GM21717 (cell line): ENCODE results near the gene TOR2A.

ENCODE experiments used
- ATAC-seq: cut with Tn5 transposase; IDR thresholded peaks from one replicate; pipeline ENCODE4 v1.9.1; 2021; ENCODE audit warnings: mild to moderate bottlenecking, moderate library complexity; ENCODE audit not compliant: unreplicated experiment

TOR2A gene

DNA sequence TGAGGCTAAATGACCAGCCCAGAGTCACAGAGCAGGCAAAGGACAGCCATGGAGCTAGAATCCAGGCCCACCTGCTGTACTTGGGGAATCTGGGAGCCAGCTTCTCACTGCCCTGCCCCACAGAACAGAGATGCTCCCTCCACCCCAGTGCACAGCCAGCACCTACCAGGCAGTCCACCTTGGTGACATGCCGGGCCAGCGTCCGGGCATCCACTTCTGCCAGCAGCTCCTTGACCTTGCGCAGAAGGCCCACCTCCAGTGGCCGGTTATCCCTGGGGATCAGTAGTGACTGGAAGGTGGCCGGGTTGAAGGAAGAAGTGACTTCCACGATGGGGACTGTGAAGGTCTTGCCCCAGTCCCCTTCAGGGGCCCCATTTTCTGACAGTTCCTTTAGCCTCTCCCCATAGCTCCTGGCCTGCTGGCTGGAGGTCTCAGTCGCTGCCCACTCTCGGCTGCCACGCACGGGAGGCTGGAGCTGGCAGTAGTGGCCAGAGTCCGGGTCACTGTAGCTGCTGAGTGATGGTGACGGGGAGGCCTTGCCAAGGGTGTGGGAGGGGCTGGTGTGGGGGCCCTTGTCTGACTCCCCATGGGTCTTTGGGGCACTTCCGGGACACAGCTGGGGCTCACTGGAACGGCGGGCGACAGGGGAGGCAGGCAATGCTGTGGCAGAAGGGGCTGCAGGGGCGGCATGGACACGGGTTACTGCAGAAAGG lies 9.5 kb upstream of the TOR2A start:
- ATAC-seq = no peak

DNA sequence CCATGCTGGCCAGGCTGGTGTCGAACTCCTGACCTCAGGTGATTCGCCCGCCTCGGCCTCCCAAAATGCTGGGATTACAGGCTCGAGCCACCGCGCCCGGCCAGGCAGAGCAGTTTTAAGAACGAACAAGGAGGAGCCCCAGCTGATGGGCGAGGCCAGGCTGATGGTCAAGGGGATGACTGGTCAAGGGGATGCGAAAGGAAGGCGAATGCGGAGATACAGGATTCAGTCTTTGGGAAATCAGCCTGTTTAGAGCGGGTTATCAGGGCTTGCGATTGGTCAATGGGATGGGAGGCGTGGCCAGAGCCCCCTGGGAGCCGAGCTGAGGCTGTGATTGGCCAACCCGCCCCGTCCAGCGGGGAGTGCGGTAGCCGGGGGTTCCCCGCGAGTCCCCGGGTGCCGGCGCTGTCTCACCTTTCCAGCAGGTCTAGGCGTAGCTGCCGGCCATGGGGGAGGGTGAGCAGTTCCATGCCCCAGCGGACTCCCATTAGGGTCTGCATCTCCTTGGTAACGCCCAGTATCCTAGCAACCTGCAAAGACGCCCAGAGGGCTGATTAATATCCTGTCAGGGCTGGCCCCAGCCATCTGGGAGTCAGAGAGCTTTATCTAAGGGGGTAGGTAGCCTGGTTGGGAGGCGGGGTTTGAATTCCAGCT lies 7.5 kb upstream of the TOR2A start:
- no peak for ATAC-seq

DNA sequence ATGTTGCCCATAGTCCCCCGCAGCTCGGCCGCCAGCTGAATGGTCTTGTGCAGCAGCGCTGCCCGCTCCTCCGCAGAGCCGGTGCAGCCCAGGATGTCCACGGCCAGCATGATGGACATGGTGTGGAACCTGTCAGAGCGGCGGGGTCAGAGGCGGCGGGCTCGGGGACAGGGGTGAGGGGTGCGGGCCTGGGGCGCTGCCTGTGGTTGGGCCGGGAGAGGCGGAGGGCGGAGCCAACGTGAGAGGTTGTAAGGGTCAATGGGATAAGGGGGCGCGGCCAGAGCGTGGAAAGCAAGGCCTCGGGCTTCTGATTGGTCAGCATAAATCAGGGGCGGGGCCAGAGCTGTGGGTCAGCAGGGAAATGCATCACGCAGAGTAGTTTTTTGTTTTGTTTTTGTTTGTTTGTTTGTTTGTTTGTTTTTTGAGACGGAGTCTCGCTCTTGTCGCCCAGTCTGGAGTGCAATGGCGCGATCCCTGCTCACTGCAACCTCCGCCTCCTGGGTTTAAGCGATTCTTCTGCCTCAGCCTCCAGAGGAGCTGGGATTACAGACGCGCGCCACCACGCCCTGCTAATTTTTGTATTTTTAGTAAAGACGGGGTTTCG lies 6.8 kb upstream of the TOR2A start:
- no peak for ATAC-seq

DNA sequence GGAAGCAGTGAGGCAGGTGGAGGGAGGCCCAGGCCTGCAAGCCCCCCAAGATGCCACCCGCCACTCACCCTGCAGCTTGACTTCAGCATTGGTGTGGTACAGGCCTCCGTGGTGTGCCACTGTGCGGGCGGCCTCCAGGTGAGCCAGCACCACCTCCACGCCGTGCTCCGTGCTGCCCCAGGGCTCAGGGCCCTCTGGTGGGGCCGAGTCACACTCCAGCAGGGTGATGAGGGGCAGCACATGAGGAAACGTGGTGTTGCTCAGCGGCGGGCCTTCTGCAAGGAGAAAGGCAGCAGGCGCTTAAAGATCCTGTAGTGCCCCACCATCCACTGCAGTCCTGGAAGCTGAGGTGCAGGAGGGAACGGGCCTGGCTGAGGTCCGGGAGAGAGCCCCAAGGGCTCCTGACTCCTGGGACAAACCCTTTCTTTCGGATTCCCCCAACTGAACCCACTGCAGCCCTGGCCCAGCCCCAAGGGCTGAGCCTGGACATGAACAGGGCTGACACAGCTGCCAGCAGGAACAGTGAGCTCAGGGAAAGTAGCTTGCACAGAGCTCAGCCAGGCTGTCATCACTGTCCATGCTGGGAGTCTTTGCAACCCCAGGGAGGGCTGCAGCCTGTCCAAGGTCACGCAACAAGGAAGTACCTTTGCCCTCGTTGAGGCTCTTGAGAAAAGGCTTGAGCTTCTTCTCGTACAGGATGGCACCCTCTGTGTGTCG lies 4.7 kb upstream of the TOR2A start:
- ATAC-seq = no peak

DNA sequence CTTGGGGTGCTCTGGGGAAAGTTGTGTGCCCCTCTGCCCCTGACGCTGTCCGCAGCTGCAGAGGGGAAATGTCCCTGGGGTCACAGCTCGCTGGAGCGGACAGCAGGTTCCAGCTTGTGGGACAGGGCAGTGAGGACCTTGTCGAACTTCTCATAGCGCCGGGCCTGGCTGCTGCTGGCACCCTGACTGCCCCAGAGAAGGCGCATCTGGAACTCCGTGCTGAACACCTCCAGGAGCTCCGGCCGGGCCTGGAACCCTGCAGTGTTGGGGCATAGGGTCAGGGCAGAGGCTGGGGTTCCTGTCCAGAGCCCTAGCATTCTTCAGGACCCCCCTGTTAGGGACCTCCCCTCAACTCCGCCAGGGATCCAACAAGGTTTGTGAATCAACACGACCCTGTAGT lies 3.6 kb upstream of the TOR2A start:
- no peak for ATAC-seq

DNA sequence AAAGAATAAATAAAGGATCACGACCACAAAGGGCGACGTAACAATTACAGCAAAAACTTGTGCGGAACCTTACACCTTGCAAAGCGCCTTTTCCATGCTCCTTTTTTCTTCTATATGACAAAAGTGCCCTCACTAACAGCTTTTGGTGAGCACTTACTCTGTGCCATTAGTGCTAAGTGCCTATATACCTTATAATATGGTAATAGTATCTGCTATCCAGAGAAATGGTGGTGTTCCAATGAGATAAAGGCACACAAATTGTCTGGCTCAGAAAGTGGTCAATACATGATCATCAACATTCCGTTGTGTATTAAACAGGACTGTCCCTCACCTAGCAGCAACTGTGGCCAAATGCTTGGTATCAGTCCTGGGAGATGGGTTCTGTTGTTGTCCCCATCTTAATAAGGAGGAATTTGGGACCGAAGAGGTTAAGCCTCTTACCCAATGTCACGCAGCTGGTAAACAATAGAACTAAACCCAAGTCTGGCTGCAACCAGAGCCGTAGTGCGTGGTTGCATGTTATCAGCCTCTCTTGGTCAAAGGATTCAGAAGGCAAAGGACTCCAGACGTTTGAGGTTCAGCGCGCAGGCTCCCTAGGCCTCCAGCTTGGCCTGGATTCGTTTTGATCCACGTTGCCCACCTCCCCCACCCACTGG lies 564 bp upstream of the TOR2A start:
- ATAC-seq = no peak

DNA sequence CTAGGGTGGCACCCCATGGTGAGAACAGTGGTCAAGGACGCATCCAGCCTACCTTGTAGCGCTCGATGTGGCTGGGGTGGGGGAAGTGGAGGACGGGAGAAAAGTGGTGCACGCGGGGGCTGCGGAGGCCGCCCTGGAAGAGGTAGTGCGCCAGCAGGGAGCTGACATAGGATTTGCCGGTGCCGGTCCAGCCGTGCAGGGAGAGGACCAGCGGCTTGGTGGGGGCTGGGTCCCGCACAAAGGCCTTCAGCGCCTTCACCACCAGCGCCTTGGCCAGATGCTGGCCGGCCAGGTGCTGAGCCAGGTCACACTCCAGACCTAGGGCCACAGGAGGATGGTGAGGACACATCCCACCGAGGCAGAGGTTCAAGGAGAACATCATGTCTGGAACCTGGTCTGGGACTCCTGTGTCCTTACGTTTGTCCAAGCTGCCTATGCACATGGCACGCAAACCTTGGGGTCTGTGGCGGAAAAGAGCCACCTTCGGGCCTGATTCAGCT lies 797 bp downstream of the TOR2A start:
- no peak for ATAC-seq

DNA sequence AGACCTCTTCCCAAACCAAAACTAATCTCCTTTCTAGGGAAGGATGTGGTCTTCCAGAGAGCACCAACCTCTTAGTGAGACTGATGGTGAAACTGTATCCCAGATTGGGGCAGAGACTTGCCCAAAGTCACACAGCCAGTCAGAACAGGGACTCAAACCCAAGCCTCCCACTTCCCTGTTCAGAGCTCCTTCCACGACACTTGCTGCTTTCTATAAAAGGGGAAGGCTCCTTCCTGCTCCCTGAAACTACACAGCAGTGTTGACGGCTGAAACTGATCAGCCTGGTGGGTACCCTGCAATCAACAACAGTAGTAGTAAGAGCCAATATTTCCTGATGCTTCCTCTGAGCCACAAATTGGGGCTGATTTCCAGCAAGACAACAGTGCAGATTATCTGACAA lies 1.5 kb downstream of the TOR2A start:
- no peak for ATAC-seq

DNA sequence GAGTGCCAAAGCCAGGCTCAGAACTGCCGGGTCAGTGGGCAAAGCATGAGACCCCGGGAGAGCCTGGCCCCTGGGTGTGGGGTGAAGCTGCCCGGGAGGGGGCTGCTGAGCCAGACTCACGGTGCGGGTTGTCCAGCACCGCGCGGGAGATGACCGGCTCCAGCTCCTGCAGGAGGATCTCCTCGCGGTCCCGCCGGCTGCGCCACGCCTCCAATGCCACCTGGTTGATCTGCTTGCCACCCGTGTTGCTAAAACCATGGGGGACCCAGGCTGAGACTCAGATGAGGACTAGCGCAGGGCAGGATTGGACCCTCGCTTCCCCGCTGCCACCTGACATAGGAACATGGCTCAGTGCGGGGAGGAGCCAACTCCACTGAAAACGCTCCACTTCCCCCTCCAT lies 2.6 kb downstream of the TOR2A start:
- no peak for ATAC-seq

DNA sequence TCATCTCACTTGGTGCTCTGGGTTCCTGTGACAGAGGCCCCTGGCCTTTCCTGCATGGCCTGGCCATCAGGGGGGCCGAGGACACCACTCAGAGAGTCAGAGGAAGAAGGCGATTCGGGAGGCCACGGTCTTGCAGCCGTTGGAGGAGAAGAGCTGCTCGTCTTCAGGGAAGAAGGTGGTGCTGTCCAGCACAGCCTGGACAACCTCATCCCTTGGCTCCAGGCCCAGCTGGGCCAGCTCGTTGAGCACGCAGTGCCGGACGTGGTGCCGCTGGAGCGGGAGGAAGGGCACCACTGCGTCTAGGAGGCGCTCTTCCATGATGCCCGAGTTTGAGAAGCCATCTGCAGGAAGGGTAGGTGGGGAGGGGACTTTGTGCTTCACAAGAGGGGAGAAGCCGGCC lies 3.2 kb downstream of the TOR2A start:
- ATAC-seq = no peak

DNA sequence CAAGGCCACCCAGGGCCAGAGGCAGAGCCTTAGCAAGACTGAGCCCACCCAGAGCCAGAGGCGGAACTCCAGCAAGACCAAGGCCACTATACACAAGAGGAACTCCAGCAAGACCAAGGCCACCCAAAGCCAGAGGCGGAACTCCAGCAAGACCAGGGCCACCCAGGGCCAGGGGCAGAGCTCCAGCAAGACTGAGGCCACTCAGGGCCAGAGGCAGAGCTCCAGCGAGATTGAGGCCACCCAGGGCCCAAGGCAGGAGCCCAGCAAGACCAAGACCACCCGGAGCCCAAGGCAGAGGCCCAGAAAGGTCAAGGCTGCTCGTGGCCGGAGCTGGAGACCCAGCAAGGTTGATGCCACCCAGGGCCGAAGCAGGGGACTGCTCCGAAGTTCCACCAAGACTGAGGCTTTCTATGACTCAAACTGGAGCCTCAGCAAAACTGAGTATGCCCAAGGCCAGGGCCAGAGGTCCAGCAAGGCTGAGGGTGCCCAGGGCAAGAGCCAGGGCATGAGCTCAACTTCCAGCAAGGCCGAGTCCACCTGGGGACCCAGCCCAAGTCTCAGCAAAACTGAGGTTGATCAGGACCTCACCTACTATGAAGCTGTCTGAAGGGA lies 4.2 kb downstream of the TOR2A start:
- ATAC-seq = no peak

DNA sequence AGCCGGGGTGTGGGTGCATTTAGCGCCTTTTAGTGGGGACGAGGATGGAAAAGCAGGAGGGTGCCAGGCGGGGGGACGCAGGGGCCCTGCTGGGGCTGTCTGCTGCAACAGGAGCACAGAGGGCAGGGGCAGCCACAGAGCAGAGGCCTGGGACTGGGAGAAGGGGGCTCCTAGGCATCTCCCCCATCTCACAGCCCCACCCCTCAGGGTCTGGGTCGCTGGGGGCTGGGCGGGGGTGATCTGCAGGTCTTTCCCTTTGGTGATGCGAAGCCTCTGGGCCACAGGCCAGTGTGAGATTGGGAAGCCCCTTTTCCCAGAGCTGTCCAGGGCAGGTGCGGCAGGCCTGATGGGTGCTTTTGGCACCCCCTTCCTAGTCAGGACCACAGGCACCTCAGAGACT lies 4.8 kb downstream of the TOR2A start:
- no peak for ATAC-seq

DNA sequence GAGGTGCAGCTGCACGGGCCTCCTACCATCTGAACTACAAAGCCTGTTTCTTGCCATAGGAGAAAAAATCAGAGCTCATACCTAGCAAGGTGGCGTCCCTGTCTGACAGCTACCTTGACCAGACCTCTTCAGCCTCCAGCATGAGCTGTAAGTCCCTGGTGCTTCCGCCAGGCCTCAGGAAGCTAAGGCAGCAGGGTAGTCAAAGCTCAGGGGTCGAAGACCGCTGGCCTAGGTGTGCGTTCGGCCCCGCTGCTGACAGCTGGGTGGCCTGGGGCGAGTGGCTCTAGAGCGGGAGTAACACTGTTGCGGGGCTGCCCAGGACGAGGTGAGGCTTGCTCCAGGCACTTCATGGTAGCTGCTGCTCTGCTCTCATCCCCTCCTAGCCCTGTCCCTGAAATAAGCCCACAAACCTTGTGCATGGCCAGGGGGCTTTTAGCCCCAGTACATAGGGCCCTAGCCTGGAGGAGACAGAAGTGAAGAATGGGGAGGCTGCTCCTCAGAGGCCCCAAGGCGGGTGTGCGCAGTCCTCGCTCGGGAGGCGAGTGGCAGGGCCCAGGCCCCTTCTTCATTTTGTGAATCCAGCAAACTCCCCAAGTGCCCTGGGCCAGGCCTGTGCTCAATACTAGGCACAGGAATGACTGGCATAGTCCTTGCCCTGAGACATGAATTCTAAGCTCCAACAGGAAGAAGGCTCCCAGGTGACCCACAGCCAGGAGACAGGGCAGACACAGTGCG lies 5.4 kb downstream of the TOR2A start:
- ATAC-seq = no peak

DNA sequence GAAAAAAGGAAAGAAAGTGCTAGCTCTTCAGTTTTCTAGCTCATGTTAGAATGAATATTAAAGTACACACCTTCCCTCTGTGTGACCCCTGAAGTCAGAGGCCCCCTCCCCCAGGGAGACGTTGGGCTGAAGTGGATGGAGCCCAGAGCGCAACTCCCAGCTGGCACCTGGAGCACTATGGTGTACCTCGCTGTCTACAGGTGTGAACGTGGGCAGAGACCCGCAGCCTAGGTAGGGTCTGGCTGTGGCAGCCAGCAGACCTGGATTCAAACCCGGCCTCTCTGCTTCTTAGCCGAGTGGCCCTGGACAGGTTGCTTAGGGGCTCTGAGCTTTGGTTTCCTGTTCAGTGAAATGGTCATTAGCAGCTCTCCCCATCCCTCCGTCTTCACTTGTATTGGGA lies 6.3 kb downstream of the TOR2A start:
- no peak for ATAC-seq

DNA sequence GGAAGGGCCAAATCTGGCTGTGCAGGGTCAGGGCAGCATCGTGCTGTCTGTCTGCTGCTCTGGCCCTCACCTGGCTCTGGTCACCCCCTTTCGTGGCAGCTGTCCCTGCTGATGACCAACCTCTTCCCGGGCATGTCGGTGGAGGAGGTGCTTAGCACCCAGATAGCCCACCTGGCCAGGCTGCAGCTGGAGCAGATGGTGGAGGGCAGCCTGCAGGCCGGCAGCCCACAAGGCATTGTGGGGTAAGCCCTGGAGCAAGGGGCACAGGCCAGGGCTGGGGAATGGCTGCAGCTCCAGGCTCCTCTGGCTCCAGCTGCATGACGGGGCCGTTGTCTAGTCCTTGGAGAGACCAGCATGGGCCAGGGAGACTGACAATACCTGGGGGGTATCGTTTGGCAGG lies 8.2 kb downstream of the TOR2A start:
- no peak for ATAC-seq

DNA sequence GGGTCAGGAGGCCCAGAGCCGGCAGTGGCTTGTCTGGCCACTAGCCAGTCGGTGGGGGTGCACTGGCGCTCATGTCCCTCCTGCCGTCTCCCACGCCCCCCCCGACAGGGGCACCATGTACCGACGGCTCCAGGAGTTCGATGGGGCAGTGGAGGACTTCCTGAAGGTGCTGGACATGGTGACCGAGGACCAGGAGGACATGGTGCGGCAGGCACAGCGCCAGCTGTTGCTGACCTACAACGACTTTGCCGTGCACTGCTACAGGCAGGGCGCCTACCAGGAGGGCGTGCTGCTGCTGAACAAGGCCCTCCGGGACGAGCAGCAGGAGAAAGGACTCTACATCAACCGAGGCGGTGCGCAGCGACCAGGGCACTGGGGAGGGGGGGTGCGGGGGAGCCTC lies 11.1 kb downstream of the TOR2A start:
- no peak for ATAC-seq

DNA sequence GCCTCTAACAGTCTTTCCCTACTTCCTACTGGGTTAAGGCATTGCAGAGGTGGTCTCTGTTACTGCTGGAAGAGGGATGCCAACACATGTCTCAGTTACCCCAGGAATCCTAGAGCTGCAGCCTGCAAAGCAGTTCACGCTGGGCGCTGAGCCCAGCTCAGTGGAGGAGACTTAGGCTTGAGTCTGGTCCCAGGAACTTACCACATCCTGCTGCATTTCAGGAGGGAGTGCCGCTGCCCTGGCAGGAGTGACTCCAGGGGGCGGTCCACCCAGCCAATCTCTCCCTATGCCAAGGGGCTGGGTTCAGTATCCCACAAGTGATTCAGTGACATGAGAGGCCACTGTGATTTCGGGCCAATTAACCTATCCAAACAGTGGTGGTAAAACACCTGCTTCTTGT lies 11.7 kb downstream of the TOR2A start:
- ATAC-seq = no peak

DNA sequence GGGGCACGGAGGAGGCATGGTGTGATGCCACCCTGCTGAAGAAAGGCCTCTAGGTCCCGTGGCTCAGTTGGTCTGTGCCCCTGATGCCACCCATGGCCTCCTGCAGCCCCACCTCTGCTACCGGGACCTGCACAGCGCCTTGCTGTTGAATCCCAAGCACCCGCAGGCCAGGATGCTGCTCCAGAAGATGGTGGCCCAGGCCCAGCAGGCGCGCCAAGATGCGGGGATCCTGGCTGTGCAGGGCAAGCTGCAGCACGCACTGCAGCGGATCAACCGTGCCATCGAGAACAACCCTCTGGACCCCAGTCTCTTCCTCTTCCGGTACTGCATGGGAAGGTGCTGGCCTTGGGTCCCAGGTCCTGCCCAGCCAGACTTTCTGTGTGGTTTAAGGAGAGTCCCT lies 12.1 kb downstream of the TOR2A start:
- no peak for ATAC-seq

DNA sequence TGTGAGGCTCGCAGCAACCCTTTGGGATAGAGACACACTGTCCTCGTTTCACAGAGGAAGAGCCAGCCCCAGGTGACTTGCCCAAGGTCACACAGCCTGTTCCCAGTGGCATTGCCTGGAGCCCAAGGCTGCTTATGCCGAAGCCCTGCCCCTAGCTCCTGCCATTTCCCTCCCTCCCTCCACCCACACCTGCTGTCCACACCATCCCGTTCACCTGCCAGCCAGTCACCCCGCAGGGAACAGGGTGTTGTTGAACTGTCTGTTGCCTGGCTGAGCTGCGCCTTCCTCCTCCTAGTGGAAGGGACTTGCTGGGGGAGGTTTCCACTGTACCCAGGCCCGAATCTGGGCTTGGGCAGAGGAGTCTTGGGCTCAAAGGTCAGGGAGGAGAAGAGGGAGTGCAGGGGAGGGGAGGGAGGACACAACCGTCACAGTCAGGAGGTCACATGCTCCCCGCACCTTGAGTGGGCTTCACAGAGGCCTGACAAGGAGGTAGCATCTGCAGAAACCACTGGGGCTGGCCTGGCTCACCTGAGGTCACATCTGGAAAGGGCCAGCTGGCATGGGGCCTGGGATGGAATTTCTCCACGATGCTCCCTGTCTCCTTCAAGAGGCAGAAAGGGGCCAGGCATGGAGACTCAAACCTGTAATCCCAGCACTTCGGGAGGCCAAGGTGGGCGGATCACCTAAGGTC lies 12.9 kb downstream of the TOR2A start:
- ATAC-seq = no peak
